Erythroblast (primary cell): ENCODE data around the gene SIDT2.
"Not testable (repeated sequence)": the region's sequence is repeated elsewhere in the genome, so short reads cannot be mapped to it uniquely, and the experiment has no call there.

Source experiments
- GATA1 ChIP-seq: IDR thresholded peaks from 2 replicates; pipeline ENCODE4 v1.6.1; 2011; ENCODE audit warnings: low read depth, mild to moderate bottlenecking, control low read depth, low read length, moderate library complexity
- POLR2A ChIP-seq: IDR thresholded peaks from 2 replicates; pipeline ENCODE4 v1.6.1; 2011; ENCODE audit warnings: mild to moderate bottlenecking, low read length

GRCh38 chr11:117134979-117135378, 43.6 kb upstream of the SIDT2 start:
- not testable (repeated sequence) for TF ChIP-seq POLR2A, GATA1
